GM18507 (cell line): ENCODE data around the gene KRT9.

ENCODE experiments used
- DNase-seq: peaks from one replicate; pipeline ENCODE4 v3.0.0; 2011; ENCODE audit warnings: low read depth; ENCODE audit not compliant: insufficient read length; ENCODE audit errors: extremely low spot score
- FAIRE-seq: peaks from 2 replicates; lab custom pipeline; 2011; peaks lifted over from hg19 to GRCh38; lab: Jason Lieb, UNC

The KRT9 gene

GRCh38 chr17:41518789-41519449 lies 52.9 kb downstream of the KRT9 start, which contains the start of gene KRT15:
KRT15 (minus strand) TSS chr17:41518890; CDS start chr17:41518827, 63 bp downstream.
- DNase-seq, result no peak
- FAIRE-seq, result no peak

- FAIRE-seq (no peak), DNase-seq (no peak)
Observed at GRCh38 chr17:41518031-41518430, 53.8 kb downstream of the KRT9 start.

GRCh38 chr17:41516830-41517283 lies 55.0 kb downstream of the KRT9 start:
- FAIRE-seq (no peak), DNase-seq (no peak)

- no peak for FAIRE-seq
- no peak for DNase-seq
Observed at GRCh38 chr17:41516147-41516829, 55.6 kb downstream of the KRT9 start.
